SK-N-SH (cell line): Measurements from ENCODE around the gene PPME1. TPM values are rescaled to one million over a fixed set of nuclear protein-coding genes. Genes with fewer than 3 reads are reported as not detected.

Experiments used
- CTCF ChIA-PET: fragments of 300-600, 350-600 bp; formaldehyde crosslinking; extraction: SDS; loops from one replicate; lab custom pipeline; 2021; lab: Yijun Ruan, JAX
- POLR2A ChIA-PET: fragments of 350-600 bp; sonication (Branson Sonifier 250); formaldehyde crosslinking; extraction: SDS; loops from one replicate; lab custom pipeline; 2020; ENCODE audit warnings: antibody characterized with exemption, inconsistent platforms; lab: Yijun Ruan, JAX
- DNase-seq: peaks from one replicate; pipeline ENCODE4 v3.0.0; 2012
- H2AFZ ChIP-seq: fragments of 200-600 bp; sonication (generic); 2 replicates; pipeline ENCODE4 v1.8.1; 2016; ENCODE audit warnings: antibody characterized with exemption, mild to moderate bottlenecking, low read depth
- H3F3A ChIP-seq: fragments of 200-600 bp; sonication (generic); replicated peaks from 2 replicates; pipeline ENCODE3; 2016; ENCODE audit warnings: antibody characterized with exemption, mild to moderate bottlenecking; ENCODE audit not compliant: insufficient read depth
- H3K27ac ChIP-seq, 2 experiments: fragments of 200-500 bp in 1 of 2; fragments of 200-600 bp in 1 of 2; sonication (Bioruptor generic) in 1 of 2; sonication (generic), shearing (Covaris generic) in 1 of 2; 2 replicates each; pipeline versions ENCODE4 v1.5.1 to v1.6.1; 2014 to 2016; ENCODE audit warnings: low read depth in 2 of 2, inconsistent platforms in 1 of 2, low read length in 1 of 2, mild to moderate bottlenecking in 1 of 2, mixed read lengths in 1 of 2
- H3K27me3 ChIP-seq: fragments of 200-600 bp; sonication (generic), shearing (Covaris generic); 2 replicates; pipeline ENCODE4 v1.6.1; 2016; ENCODE audit warnings: mixed run types; ENCODE audit not compliant: insufficient read depth
- H3K36me3 ChIP-seq, 2 experiments: fragments of 200-500 bp in 1 of 2; fragments of 200-600 bp in 1 of 2; sonication (Bioruptor generic) in 1 of 2; sonication (generic) in 1 of 2; replicated peaks in 1 of 2; 2 replicates each; pipeline versions ENCODE3 to v1.5.1; 2014 to 2016; ENCODE audit warnings: low read length in 1 of 2, mild to moderate bottlenecking in 1 of 2; ENCODE audit not compliant: insufficient read depth in 2 of 2, control insufficient read depth in 1 of 2
- H3K4me1 ChIP-seq, 2 experiments: fragments of 200-500 bp in 1 of 2; fragments of 200-600 bp in 1 of 2; sonication (Bioruptor generic) in 1 of 2; sonication (generic), shearing (Covaris generic) in 1 of 2; 2 replicates each; pipeline versions ENCODE4 v1.5.1 to v1.6.1; 2014 to 2016; ENCODE audit warnings: low read depth in 1 of 2, low read length in 1 of 2, mixed run types in 1 of 2; ENCODE audit not compliant: insufficient read depth in 2 of 2, control insufficient read depth in 1 of 2
- H3K4me2 ChIP-seq: fragments of 200-600 bp; sonication (generic), shearing (Covaris generic); 2 replicates; pipeline ENCODE4 v1.6.1; 2017; ENCODE audit warnings: mixed run types
- H3K4me3 ChIP-seq, 2 experiments: fragments of 200-500 bp in 1 of 2; fragments of 200-600 bp in 1 of 2; sonication (Bioruptor generic) in 1 of 2; sonication (generic), shearing (Covaris generic) in 1 of 2; 2 replicates each; pipeline versions ENCODE4 v1.5.1 to v1.8.1; 2014 to 2016; ENCODE audit warnings: low read depth in 2 of 2, inconsistent platforms in 1 of 2, low read length in 1 of 2, mild to moderate bottlenecking in 1 of 2, mixed read lengths in 1 of 2, moderate library complexity in 1 of 2
- H3K79me2 ChIP-seq: fragments of 200-600 bp; sonication (generic); 2 replicates; pipeline ENCODE4 v1.8.1; 2017; ENCODE audit warnings: mild to moderate bottlenecking; ENCODE audit not compliant: insufficient read depth
- H3K9ac ChIP-seq: fragments of 200-600 bp; sonication (generic); 2 replicates; pipeline ENCODE4 v1.6.1; 2017; ENCODE audit warnings: mixed run types
- H3K9me2 ChIP-seq: fragments of 200-600 bp; sonication (generic); 2 replicates; pipeline ENCODE4 v1.6.1; 2017; ENCODE audit warnings: mixed run types
- H3K9me3 ChIP-seq: fragments of 200-600 bp; sonication (generic); 2 replicates; pipeline ENCODE4 v1.6.1; 2017; ENCODE audit warnings: mixed run types, mild to moderate bottlenecking, moderate library complexity
- H4K20me1 ChIP-seq: fragments of 200-600 bp; sonication (generic); 2 replicates; pipeline ENCODE4 v1.6.1; 2017; ENCODE audit warnings: mild to moderate bottlenecking, mixed run types; ENCODE audit not compliant: insufficient read depth
- EZH2phosphoT487 ChIP-seq: fragments of 200-600 bp; sonication (generic); IDR thresholded peaks from 2 replicates; pipeline ENCODE4 v1.6.1; 2017; ENCODE audit warnings: low read depth, mixed run types, mild to moderate bottlenecking, antibody characterized with exemption, moderate library complexity, borderline replicate concordance
- FOXJ3 ChIP-seq: sonication (generic); formaldehyde crosslinking; IDR thresholded peaks from 2 replicates; pipeline ENCODE4 v1.5.1; 2020; ENCODE audit warnings: mild to moderate bottlenecking, missing genetic modification reagents
- FOXM1 ChIP-seq: IDR thresholded peaks from 2 replicates; pipeline ENCODE4 v1.4.0; 2012; ENCODE audit warnings: low read depth, mild to moderate bottlenecking
- GABPA ChIP-seq: IDR thresholded peaks from 2 replicates; pipeline ENCODE4 v1.4.0; 2012; ENCODE audit warnings: low read depth, mild to moderate bottlenecking
- GATA2 ChIP-seq: sonication (generic); formaldehyde crosslinking; IDR thresholded peaks from 2 replicates; pipeline ENCODE4 v1.5.0; 2020; ENCODE audit warnings: mild to moderate bottlenecking, missing genetic modification reagents
- JUND ChIP-seq: IDR thresholded peaks from 2 replicates; pipeline ENCODE4 v1.4.0; 2012
- MEF2A ChIP-seq: IDR thresholded peaks from 2 replicates; pipeline ENCODE4 v1.4.0; 2012; ENCODE audit warnings: low read depth, borderline replicate concordance
- MXI1 ChIP-seq: IDR thresholded peaks from 2 replicates; pipeline ENCODE4 v1.6.1; 2012; ENCODE audit warnings: mild to moderate bottlenecking, low read depth, low read length, improper control_type of control experiment
- NFIC ChIP-seq: IDR thresholded peaks from 2 replicates; pipeline ENCODE4 v1.4.0; 2012; ENCODE audit warnings: borderline replicate concordance
- RAD21 ChIP-seq: IDR thresholded peaks from 2 replicates; pipeline ENCODE4 v1.6.1; 2012; ENCODE audit warnings: mild to moderate bottlenecking, low read length
- RCOR1 ChIP-seq: fragments of 150-350 bp; IDR thresholded peaks from 2 replicates; pipeline ENCODE4 v1.6.1; 2017; ENCODE audit warnings: antibody characterized with exemption, low read length
- RFX5 ChIP-seq: IDR thresholded peaks from 2 replicates; pipeline ENCODE4 v1.6.1; 2012; ENCODE audit warnings: mild to moderate bottlenecking, improper control_type of control experiment, low read length
- RXRA ChIP-seq: IDR thresholded peaks from 2 replicates; pipeline ENCODE4 v1.4.0; 2012; ENCODE audit warnings: low read depth, mild to moderate bottlenecking, borderline replicate concordance
- SIN3A ChIP-seq: IDR thresholded peaks from 2 replicates; pipeline ENCODE4 v1.6.1; 2012; ENCODE audit warnings: low read depth, mild to moderate bottlenecking, low read length, moderate library complexity, borderline replicate concordance
- SMC3 ChIP-seq: IDR thresholded peaks from 2 replicates; pipeline ENCODE4 v1.6.1; 2012; ENCODE audit warnings: low read depth, low read length, improper control_type of control experiment
- TCF12 ChIP-seq: IDR thresholded peaks from 2 replicates; pipeline ENCODE4 v1.4.0; 2012
- TEAD4 ChIP-seq: IDR thresholded peaks from 2 replicates; pipeline ENCODE4 v1.4.0; 2012; ENCODE audit warnings: mild to moderate bottlenecking, borderline replicate concordance; ENCODE audit not compliant: insufficient read depth
- YY1 ChIP-seq: IDR thresholded peaks from 2 replicates; pipeline ENCODE4 v1.4.0; 2012; ENCODE audit warnings: low read depth, mild to moderate bottlenecking
- WGBS: methylation state at CpG from one replicate; pipeline ENCODE4 v1.1.6; 2017; ENCODE audit warnings: low lambda C conversion rate; 5-methylcytosine and 5-hydroxymethylcytosine counted together
- polyA plus RNA-seq, 3 experiments: library from polyadenylated mRNA; depleted of rRNA; stranded (reverse); fragments of >200 nt; gene quantifications; 2 replicates each; pipeline ENCODE4 v1.2.3, GENCODE V29; 2012
- TF ChIP-seq, protein P1 (sequence below): fragments of 150-350 bp; IDR thresholded peaks from 2 replicates; pipeline ENCODE4 v1.6.1; 2017; ENCODE audit warnings: antibody characterized with exemption, low read length, low read depth, borderline replicate concordance
- TF ChIP-seq, protein P2 (sequence below): IDR thresholded peaks from 2 replicates; pipeline ENCODE4 v1.6.1; 2012; ENCODE audit warnings: mild to moderate bottlenecking, low read depth, low read length, moderate library complexity
- TF ChIP-seq, protein P3 (sequence below): IDR thresholded peaks from 2 replicates; pipeline ENCODE4; 2012
- TF ChIP-seq, protein P4 (sequence below): fragments of 200-600 bp; sonication (generic); IDR thresholded peaks from 2 replicates; pipeline ENCODE4 v1.6.1; 2017; ENCODE audit warnings: antibody characterized with exemption, mild to moderate bottlenecking, moderate library complexity
- TF ChIP-seq, protein P5 (sequence below): fragments of 150-350 bp; IDR thresholded peaks from 2 replicates; pipeline ENCODE4 v1.6.1; 2016; ENCODE audit warnings: mild to moderate bottlenecking, low read depth, low read length
- TF ChIP-seq, protein P6 (sequence below): IDR thresholded peaks from 2 replicates; pipeline ENCODE4 v1.4.0; 2012; ENCODE audit warnings: low read depth, borderline replicate concordance

PPME1 gene
- polyA plus RNA-seq, 1 of the 3 experiments (the other 2 are of a cell fraction), result 107 TPM

DNA sequence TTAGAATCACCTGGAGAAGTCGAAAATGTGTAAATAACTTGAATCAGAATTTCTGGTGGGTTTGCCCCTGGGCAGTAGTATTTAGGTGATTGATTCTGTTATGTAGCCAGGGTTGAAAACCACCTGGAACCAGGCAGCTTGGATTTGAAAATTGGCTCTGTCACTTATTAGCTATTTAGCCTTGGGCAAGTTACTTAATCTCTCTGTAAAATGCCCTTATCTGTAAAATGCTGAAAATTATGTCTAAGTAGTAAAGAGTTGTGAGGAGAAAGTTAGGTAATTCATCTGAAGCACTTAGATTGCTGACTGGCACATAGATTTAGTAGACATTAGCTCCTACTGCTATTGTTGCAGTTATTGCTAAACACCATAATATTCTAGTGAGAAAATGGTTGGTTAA lies 49.3 kb downstream of the PPME1 start:
- WGBS, result 81% methylated on average over 1 of the region's 1 CpG
- Histone ChIP-seq H2AFZ (no peak overlapping the region), H3K27me3 (no peaks in the 10 kb centered on the region), H3K9ac (no peak overlapping the region), H3F3A (peaks cover 8% of the 10 kb centered on the region), H3K79me2 (0 out of 2 replicates have a peak, but pooled peaks cover 7% of the 10 kb centered on the region), H3K4me1 (peaks cover 0 to 9% of the 10 kb centered on the region in 2 experiments; a peak in 1 of 4 replicates), H3K36me3 (peaks cover 8 to 18% of the 10 kb centered on the region in 2 experiments), H3K9me3 (no peaks in the 10 kb centered on the region), H3K9me2 (no peaks in the 10 kb centered on the region), H4K20me1 (no peaks in the 10 kb centered on the region), H3K4me2 (no peak overlapping the region), H3K4me3 (no peak overlapping the region), H3K27ac (peak overlapping the region in 1 of 2 experiments; percentile 80; a peak in 2 of 4 replicates)
- ChIA-PET CTCF (interaction anchor here (1.3 to 2.2 kb wide), 2 partner anchors 11 to 29 kb away, joined by 3 to 4 read pairs; no protein-coding TSS in a partner anchor), POLR2A (no interaction called here)
- peak; percentile 37 for DNase-seq
- TF ChIP-seq, protein P1, sequence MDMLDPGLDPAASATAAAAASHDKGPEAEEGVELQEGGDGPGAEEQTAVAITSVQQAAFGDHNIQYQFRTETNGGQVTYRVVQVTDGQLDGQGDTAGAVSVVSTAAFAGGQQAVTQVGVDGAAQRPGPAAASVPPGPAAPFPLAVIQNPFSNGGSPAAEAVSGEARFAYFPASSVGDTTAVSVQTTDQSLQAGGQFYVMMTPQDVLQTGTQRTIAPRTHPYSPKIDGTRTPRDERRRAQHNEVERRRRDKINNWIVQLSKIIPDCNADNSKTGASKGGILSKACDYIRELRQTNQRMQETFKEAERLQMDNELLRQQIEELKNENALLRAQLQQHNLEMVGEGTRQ, result no peak
- TF ChIP-seq, protein P2, sequence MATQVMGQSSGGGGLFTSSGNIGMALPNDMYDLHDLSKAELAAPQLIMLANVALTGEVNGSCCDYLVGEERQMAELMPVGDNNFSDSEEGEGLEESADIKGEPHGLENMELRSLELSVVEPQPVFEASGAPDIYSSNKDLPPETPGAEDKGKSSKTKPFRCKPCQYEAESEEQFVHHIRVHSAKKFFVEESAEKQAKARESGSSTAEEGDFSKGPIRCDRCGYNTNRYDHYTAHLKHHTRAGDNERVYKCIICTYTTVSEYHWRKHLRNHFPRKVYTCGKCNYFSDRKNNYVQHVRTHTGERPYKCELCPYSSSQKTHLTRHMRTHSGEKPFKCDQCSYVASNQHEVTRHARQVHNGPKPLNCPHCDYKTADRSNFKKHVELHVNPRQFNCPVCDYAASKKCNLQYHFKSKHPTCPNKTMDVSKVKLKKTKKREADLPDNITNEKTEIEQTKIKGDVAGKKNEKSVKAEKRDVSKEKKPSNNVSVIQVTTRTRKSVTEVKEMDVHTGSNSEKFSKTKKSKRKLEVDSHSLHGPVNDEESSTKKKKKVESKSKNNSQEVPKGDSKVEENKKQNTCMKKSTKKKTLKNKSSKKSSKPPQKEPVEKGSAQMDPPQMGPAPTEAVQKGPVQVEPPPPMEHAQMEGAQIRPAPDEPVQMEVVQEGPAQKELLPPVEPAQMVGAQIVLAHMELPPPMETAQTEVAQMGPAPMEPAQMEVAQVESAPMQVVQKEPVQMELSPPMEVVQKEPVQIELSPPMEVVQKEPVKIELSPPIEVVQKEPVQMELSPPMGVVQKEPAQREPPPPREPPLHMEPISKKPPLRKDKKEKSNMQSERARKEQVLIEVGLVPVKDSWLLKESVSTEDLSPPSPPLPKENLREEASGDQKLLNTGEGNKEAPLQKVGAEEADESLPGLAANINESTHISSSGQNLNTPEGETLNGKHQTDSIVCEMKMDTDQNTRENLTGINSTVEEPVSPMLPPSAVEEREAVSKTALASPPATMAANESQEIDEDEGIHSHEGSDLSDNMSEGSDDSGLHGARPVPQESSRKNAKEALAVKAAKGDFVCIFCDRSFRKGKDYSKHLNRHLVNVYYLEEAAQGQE, result no peak
- TF ChIP-seq NFIC, result no peak
- TF ChIP-seq RFX5, result no peak
- TF ChIP-seq, protein P3, sequence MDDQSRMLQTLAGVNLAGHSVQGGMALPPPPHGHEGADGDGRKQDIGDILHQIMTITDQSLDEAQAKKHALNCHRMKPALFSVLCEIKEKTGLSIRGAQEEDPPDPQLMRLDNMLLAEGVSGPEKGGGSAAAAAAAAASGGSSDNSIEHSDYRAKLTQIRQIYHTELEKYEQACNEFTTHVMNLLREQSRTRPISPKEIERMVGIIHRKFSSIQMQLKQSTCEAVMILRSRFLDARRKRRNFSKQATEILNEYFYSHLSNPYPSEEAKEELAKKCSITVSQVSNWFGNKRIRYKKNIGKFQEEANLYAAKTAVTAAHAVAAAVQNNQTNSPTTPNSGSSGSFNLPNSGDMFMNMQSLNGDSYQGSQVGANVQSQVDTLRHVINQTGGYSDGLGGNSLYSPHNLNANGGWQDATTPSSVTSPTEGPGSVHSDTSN, result 0 out of 2 replicates have a peak, but pooled peaks have one; percentile 10
- TF ChIP-seq JUND, result no peak
- TF ChIP-seq SMC3, result no peak
- TF ChIP-seq RAD21, result no peak
- no peak for TF ChIP-seq EZH2phosphoT487
- TF ChIP-seq TEAD4, result no peak
- 0 out of 2 replicates have a peak, but pooled peaks have one; percentile 14 for TF ChIP-seq MXI1
- peak; percentile 87 for TF ChIP-seq GATA2 (CRISPR knock-in tag)
- TF ChIP-seq, protein P4, sequence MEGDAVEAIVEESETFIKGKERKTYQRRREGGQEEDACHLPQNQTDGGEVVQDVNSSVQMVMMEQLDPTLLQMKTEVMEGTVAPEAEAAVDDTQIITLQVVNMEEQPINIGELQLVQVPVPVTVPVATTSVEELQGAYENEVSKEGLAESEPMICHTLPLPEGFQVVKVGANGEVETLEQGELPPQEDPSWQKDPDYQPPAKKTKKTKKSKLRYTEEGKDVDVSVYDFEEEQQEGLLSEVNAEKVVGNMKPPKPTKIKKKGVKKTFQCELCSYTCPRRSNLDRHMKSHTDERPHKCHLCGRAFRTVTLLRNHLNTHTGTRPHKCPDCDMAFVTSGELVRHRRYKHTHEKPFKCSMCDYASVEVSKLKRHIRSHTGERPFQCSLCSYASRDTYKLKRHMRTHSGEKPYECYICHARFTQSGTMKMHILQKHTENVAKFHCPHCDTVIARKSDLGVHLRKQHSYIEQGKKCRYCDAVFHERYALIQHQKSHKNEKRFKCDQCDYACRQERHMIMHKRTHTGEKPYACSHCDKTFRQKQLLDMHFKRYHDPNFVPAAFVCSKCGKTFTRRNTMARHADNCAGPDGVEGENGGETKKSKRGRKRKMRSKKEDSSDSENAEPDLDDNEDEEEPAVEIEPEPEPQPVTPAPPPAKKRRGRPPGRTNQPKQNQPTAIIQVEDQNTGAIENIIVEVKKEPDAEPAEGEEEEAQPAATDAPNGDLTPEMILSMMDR, result no peak
- no peak for TF ChIP-seq YY1
- TF ChIP-seq FOXJ3 (CRISPR knock-in tag), result no peak
- TF ChIP-seq, protein P5, sequence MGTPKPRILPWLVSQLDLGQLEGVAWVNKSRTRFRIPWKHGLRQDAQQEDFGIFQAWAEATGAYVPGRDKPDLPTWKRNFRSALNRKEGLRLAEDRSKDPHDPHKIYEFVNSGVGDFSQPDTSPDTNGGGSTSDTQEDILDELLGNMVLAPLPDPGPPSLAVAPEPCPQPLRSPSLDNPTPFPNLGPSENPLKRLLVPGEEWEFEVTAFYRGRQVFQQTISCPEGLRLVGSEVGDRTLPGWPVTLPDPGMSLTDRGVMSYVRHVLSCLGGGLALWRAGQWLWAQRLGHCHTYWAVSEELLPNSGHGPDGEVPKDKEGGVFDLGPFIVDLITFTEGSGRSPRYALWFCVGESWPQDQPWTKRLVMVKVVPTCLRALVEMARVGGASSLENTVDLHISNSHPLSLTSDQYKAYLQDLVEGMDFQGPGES, result no peak
- peak; percentile 79 for TF ChIP-seq RCOR1
- no peak for TF ChIP-seq SIN3A
- TF ChIP-seq MEF2A, result no peak
- no peak for TF ChIP-seq GABPA
- 0 out of 2 replicates have a peak, but pooled peaks have one; percentile 22 for TF ChIP-seq TCF12
- no peak for TF ChIP-seq FOXM1
- TF ChIP-seq RXRA, result no peak
- TF ChIP-seq, protein P6, sequence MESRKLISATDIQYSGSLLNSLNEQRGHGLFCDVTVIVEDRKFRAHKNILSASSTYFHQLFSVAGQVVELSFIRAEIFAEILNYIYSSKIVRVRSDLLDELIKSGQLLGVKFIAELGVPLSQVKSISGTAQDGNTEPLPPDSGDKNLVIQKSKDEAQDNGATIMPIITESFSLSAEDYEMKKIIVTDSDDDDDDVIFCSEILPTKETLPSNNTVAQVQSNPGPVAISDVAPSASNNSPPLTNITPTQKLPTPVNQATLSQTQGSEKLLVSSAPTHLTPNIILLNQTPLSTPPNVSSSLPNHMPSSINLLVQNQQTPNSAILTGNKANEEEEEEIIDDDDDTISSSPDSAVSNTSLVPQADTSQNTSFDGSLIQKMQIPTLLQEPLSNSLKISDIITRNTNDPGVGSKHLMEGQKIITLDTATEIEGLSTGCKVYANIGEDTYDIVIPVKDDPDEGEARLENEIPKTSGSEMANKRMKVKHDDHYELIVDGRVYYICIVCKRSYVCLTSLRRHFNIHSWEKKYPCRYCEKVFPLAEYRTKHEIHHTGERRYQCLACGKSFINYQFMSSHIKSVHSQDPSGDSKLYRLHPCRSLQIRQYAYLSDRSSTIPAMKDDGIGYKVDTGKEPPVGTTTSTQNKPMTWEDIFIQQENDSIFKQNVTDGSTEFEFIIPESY, result no peak
